BLaER1 treated with 17β-estradiol and CSF1 and Interleukin-3, amounts not matched to agents 10 nM and 100 nM (cell line): ENCODE data around the gene SFTPB.

Source experiments
- H3K27ac ChIP-seq, 11 experiments: shearing (Covaris generic); formaldehyde crosslinking; 2 replicates each; pipeline ENCODE4 v1.8.1; 2022
- H3K27me3 ChIP-seq, 11 experiments: shearing (Covaris generic); formaldehyde crosslinking; 2 replicates each; pipeline ENCODE4 v1.8.1; 2022
- H3K36me3 ChIP-seq, 11 experiments: shearing (Covaris generic); formaldehyde crosslinking; 2 replicates each; pipeline ENCODE4 v1.8.1; 2022
- H3K4me1 ChIP-seq, 10 experiments: shearing (Covaris generic); formaldehyde crosslinking; 2 replicates each; pipeline ENCODE4 v1.8.1; 2022
- H3K4me2 ChIP-seq, 11 experiments: shearing (Covaris generic); formaldehyde crosslinking; 2 replicates each; pipeline ENCODE4 v1.8.1; 2022
- H3K4me3 ChIP-seq, 10 experiments: shearing (Covaris generic); formaldehyde crosslinking; 2 replicates each; pipeline ENCODE4 v1.8.1; 2022
- H3K9ac ChIP-seq, 11 experiments: shearing (Covaris generic); formaldehyde crosslinking; 2 replicates each; pipeline ENCODE4 v1.8.1; 2022
- H3K9me3 ChIP-seq, 11 experiments: shearing (Covaris generic); formaldehyde crosslinking; replicated peaks in 1 of 11; 2 replicates each; pipeline ENCODE4 v1.8.1; 2022
- H4K20me1 ChIP-seq, 11 experiments: shearing (Covaris generic); formaldehyde crosslinking; 2 replicates each; pipeline ENCODE4 v1.8.1; 2022
- Cebpa-rat ChIP-seq, 11 experiments: shearing (Covaris generic); IDR thresholded peaks; 2 replicates each; pipeline ENCODE4 v1.8.1; 2022

Gene SFTPB

GRCh38 chr2:85684380-85684779 is 16.4 kb upstream of the SFTPB start:
- no peak overlapping the region for H3K27ac ChIP-seq
- no peak overlapping the region for H3K4me2 ChIP-seq
- H3K9me3 ChIP-seq: no peaks in the 10 kb centered on the region

DNA sequence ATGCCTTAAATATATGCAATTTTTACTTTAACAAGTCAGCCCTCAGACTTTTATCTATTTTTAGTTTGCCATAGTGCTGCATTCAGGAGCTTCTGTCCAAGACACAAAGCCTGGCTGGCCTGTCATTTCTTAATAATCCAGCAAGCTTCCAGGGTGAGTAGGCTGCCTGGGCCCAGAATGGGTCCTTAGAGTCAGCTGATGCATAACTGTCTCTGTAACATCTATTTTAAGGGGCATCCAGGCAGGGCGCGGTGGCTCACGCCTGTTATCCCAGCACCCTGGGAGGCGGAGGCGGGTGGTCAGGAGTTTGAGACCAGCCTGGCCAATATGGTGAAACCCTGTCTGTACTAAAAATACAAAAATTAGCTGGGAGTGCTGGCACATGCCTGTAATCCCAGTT is 14.4 kb upstream of the SFTPB start:
- TF ChIP-seq Cebpa-rat (IDR thresholded peaks at IDR 0.05): no peak
- no peak overlapping the region for H3K27ac ChIP-seq
- no peaks in the 10 kb centered on the region for H3K36me3 ChIP-seq
- H3K9me3 ChIP-seq: no peaks in the 10 kb centered on the region
- no peak overlapping the region for H3K4me2 ChIP-seq
- H3K9ac ChIP-seq: no peak overlapping the region
- H3K4me1 ChIP-seq: peaks cover 0 to 15% (median 6%) of the 10 kb centered on the region in 10 experiments; a peak in 8 of 20 replicates
- no peaks in the 10 kb centered on the region for H3K27me3 ChIP-seq
- no peak overlapping the region for H3K4me3 ChIP-seq
- no peaks in the 10 kb centered on the region for H4K20me1 ChIP-seq

More at GRCh38 chr2:85684380-85684779, 16.4 kb upstream of the SFTPB start:
- peaks cover 0 to under 1% (median 0%) of the 10 kb centered on the region in 10 experiments; a peak in 3 of 20 replicates for H3K4me1 ChIP-seq
- TF ChIP-seq Cebpa-rat (IDR thresholded peaks at IDR 0.05): no peak
- no peak overlapping the region for H3K4me3 ChIP-seq
- no peaks in the 10 kb centered on the region for H4K20me1 ChIP-seq
- H3K9ac ChIP-seq: no peak overlapping the region
- H3K36me3 ChIP-seq: no peaks in the 10 kb centered on the region
- no peaks in the 10 kb centered on the region for H3K27me3 ChIP-seq

- no peak overlapping the region for H3K4me2 ChIP-seq
- TF ChIP-seq Cebpa-rat (IDR thresholded peaks at IDR 0.05): no peak
- H3K4me1 ChIP-seq: peaks cover 0 to 15% (median 6%) of the 10 kb centered on the region in 10 experiments; a peak in 10 of 20 replicates
- no peak overlapping the region for H3K4me3 ChIP-seq
- no peaks in the 10 kb centered on the region for H3K9me3 ChIP-seq
- H3K9ac ChIP-seq: no peak overlapping the region
- no peaks in the 10 kb centered on the region for H4K20me1 ChIP-seq
- no peaks in the 10 kb centered on the region for H3K27me3 ChIP-seq
- H3K36me3 ChIP-seq: no peaks in the 10 kb centered on the region
- no peak overlapping the region for H3K27ac ChIP-seq
Observed at GRCh38 chr2:85681776-85682175, 13.8 kb upstream of the SFTPB start.

GRCh38 chr2:85681372-85681763 is 13.4 kb upstream of the SFTPB start:
- Histone ChIP-seq H3K27me3 (no peaks in the 10 kb centered on the region), H3K9me3 (no peaks in the 10 kb centered on the region), H3K4me1 (peaks cover 0 to 15% (median 8%) of the 10 kb centered on the region in 10 experiments; a peak in 11 of 20 replicates), H3K36me3 (no peaks in the 10 kb centered on the region), H3K4me2 (no peak overlapping the region), H3K27ac (no peak overlapping the region), H3K9ac (no peak overlapping the region), H4K20me1 (no peaks in the 10 kb centered on the region), H3K4me3 (no peak overlapping the region)
- no peak for TF ChIP-seq Cebpa-rat (IDR thresholded peaks at IDR 0.05)

GRCh38 chr2:85680707-85681371 is 12.8 kb upstream of the SFTPB start:
- Histone ChIP-seq H4K20me1 (no peaks in the 10 kb centered on the region), H3K4me1 (peaks cover 0 to 15% (median 8%) of the 10 kb centered on the region in 10 experiments; a peak in 11 of 20 replicates), H3K9ac (no peak overlapping the region), H3K36me3 (no peaks in the 10 kb centered on the region), H3K4me3 (no peak overlapping the region), H3K27ac (no peak overlapping the region), H3K4me2 (no peak overlapping the region), H3K9me3 (no peaks in the 10 kb centered on the region), H3K27me3 (no peaks in the 10 kb centered on the region)
- no peak for TF ChIP-seq Cebpa-rat (IDR thresholded peaks at IDR 0.05)

DNA sequence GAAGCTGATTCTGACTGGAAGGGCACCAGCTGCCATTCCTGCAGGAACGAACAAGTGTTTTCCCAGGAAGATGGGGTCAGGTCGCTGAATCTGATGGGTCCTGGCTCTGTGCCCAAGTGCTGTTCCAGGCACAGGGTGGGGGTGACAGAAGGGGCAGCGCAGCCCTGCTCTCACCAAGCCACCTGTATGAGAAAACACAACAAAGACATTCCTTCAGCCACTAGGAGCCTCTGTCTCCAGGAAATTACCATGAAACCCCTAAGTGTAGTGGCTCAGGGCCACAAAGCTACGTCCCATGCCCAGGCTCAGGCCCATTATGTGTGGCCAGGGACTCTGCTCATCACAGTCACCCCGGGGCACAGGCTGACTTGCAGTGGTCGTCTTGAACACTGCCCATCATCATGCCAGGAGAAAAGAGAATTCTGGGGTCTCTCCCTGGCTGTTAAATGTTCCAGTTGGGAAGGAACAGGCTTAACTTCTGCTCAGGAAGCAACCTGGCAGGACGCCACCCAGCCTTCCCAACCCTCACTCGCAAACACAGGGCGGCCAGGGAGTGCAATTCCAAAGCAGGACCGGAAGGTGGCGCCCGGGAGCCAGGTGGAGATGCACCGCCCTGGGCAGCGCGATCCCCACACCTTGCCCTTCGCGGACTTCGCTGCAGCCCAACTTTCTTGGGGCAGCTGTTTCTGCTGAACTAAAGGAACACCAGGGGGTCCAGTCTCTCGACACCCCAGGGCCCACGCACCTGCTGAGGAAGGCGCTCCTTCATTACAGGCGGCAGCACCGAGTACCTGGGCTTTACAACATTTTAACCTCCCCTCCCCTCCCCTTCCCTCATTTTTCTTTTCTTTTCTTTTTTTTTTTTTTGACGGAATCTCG is 11.0 kb upstream of the SFTPB start:
- no peaks in the 10 kb centered on the region for H3K27me3 ChIP-seq

GRCh38 chr2:85678377-85678776 is 10.4 kb upstream of the SFTPB start:
- no peak overlapping the region for H3K27ac ChIP-seq
- peak overlapping the region in 3 of 11 experiments; percentile 37 to 71 (median 54); a peak in 4 of 22 replicates for H3K4me2 ChIP-seq
- no peaks in the 10 kb centered on the region for H3K36me3 ChIP-seq
- H3K9me3 ChIP-seq: no peaks in the 10 kb centered on the region
- no peaks in the 10 kb centered on the region for H4K20me1 ChIP-seq
- H3K27me3 ChIP-seq: no peaks in the 10 kb centered on the region
- H3K4me1 ChIP-seq: peaks cover 0 to 16% (median 8%) of the 10 kb centered on the region in 10 experiments; a peak in 12 of 20 replicates
- no peak overlapping the region for H3K4me3 ChIP-seq
- H3K9ac ChIP-seq: no peak overlapping the region
- TF ChIP-seq Cebpa-rat (IDR thresholded peaks at IDR 0.05): no peak

More for the DNA sequence above, 11.0 kb upstream of the SFTPB start:
- Histone ChIP-seq H3K4me3 (no peak overlapping the region), H3K4me1 (peaks cover 0 to 15% (median 8%) of the 10 kb centered on the region in 10 experiments; a peak in 11 of 20 replicates), H3K36me3 (no peaks in the 10 kb centered on the region), H3K4me2 (peak overlapping the region in 5 of 11 experiments; percentile 14 to 71 (median 45); a peak in 6 of 22 replicates), H3K27ac (no peak overlapping the region), H3K9me3 (no peaks in the 10 kb centered on the region), H4K20me1 (no peaks in the 10 kb centered on the region), H3K9ac (no peak overlapping the region)
- TF ChIP-seq Cebpa-rat (IDR thresholded peaks at IDR 0.05): no peak

GRCh38 chr2:85675866-85676548 is 8.0 kb upstream of the SFTPB start:
- Histone ChIP-seq H3K27ac (no peak overlapping the region), H3K36me3 (no peaks in the 10 kb centered on the region), H3K9me3 (no peaks in the 10 kb centered on the region), H3K4me3 (no peak overlapping the region), H3K27me3 (no peaks in the 10 kb centered on the region), H3K4me2 (peak overlapping the region in 1 of 11 experiments; percentile 15; a peak in 2 of 22 replicates), H3K4me1 (peaks cover 0 to 30% (median 16%) of the 10 kb centered on the region in 10 experiments; a peak in 17 of 20 replicates), H3K9ac (no peak overlapping the region), H4K20me1 (no peaks in the 10 kb centered on the region)
- no peak for TF ChIP-seq Cebpa-rat (IDR thresholded peaks at IDR 0.05)

DNA sequence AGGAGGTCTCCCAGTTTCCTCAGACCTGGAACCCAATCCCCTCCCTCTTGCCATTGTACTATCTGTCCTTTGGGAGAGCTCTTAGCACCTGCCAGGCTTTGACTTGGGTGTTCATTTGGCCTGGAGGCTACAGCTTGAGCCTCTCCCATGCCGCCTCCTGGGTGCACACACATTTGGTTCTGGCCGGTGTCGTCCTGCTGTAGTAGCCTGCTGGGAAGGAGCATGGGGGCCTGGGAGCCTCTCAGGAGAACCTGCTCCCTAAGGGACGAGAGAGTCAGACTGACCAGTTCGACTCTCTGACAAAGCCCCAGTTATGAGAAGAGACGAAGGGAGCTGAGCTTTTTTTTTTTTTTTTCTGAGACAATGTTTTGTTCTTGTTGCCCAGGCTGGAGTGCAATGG is 7.4 kb upstream of the SFTPB start:
- H3K4me2 ChIP-seq: no peak overlapping the region
- no peaks in the 10 kb centered on the region for H3K9me3 ChIP-seq
- H3K4me1 ChIP-seq: peaks cover 0 to 30% (median 16%) of the 10 kb centered on the region in 10 experiments; a peak in 17 of 20 replicates
- TF ChIP-seq Cebpa-rat (IDR thresholded peaks at IDR 0.05): no peak
- H3K4me3 ChIP-seq: no peak overlapping the region
- H3K36me3 ChIP-seq: no peaks in the 10 kb centered on the region
- H4K20me1 ChIP-seq: no peaks in the 10 kb centered on the region
- no peaks in the 10 kb centered on the region for H3K27me3 ChIP-seq
- no peak overlapping the region for H3K9ac ChIP-seq
- H3K27ac ChIP-seq: no peak overlapping the region
